Activated CD4-positive, alpha-beta T cell treated with anti-CD3 and anti-CD28 coated beads, Interleukin-2, amount 50 U/mL, for 16 hours (primary cell): Measurements from ENCODE around the gene HLA-F.

Experiments used
- DNase-seq: peaks from one replicate; pipeline ENCODE4 v3.0.0-alpha.2; 2020

HLA-F gene

DNA sequence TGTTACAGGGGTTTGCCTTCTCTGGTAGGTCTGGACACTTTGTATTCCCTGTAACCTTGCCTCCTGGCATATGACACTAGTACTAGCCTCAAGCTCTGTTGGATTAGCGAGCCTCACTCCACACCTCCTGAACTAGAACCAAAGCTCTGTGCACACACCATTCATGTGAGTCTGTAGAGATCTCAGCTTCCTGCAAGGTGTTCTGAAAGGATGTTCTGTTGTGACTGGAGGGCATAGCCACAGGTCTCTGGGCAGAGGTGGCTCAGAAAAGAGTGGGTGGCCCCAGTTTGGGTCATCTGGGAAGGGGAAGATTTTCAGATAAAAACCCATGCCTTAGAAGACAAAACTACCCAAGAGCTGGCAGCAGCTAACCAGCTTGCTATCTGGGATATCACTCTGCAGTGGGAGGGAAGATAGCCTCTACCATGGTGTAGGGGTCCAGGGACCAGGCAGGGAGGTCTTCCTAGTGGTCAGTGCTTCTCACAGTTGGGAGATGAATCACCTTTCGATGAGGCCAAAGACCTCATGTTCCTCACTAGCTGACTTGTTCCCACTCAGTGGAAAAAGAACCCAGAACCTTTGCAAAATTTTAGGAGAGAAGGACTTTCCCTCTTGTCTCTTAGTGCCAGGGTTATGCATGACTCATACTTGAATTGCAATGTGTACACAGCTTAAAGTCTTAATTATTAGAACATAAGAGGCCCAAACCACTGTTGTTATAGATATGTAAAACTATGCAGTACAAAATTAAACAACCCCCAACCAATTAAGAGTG lies 41.4 kb downstream of the HLA-F start:
- no peak for DNase-seq

GRCh38 chr6:29769336-29769735 lies 46.1 kb downstream of the HLA-F start:
- no peak for DNase-seq

- no peak for DNase-seq
Measured at GRCh38 chr6:29770306-29770705, 47.1 kb downstream of the HLA-F start.

DNA sequence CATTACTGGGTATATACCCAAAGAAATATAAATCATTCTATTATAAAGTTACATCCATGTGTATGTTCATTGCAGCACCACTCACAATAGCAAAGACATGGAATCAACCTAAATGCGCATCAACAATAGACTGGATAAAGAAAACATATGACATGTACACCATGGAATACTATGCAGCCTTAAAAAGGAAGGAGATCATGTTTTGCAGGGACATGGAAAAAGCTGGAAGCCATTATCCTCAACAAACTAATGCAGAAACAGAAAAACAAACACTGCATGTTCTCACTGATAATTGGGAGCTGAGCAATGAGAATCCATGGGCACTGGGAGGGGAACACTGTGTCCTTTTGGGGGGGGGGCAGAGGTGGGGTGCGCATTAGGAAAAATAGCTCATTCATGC lies 53.5 kb downstream of the HLA-F start:
- DNase-seq: no peak
